GM21367 (cell line): ENCODE data around the gene PFDN2.

Experiments used
- ATAC-seq: cut with Tn5 transposase; IDR thresholded peaks from one replicate; pipeline ENCODE4 v1.9.1; 2021; ENCODE audit not compliant: unreplicated experiment

The PFDN2 gene

DNA sequence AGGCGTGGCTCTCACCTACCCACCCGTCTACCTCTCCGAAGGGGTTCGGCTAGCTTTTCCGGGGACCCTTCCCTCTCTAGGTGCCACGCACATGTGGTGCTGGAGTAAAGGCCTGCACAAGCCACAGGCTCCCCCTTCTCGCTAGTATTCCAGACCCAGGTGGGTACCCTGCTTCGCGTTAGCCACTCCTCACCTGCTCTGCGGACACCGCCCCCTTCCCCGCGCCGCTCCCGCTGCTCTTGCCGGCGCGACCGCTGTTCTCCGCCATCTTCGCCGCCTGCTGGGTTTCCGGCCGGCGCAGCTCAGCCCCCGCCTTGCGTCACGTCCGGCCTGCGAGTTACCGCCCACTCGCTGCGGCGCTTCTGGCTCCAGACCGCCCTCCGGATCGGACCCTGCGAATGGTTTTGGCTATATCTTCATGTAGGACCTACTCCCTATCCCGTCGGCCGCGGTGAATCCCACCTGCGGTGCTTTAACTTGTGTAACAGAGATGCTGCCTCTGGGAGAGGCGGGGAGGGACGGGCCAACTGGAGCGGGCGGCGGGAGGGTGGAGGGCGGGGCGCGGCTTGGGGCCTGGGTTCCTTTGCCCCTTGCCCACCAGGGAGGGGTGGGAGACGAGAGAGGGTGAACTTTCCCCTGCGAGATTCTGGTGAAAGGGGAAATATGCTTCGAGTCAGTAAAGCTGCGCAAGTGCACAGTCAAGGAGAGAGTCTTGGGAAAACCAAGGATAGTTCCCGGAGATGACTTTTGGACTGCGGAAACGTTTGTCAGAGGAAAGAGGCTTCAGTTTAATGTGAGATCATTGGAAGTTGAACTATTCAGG is at the start of gene PFDN2, which contains the start of gene NIT1:
Gene PFDN2, minus strand, starts transcription at position 279 of the 823 bp plus-strand sequence. Its CDS starts 11 bp downstream, at position 268.
Gene NIT1, plus strand, starts transcription at position 347 of the 823 bp plus-strand sequence. Its CDS starts 72 bp downstream, at position 419.
- ATAC-seq = peak; percentile 65

DNA sequence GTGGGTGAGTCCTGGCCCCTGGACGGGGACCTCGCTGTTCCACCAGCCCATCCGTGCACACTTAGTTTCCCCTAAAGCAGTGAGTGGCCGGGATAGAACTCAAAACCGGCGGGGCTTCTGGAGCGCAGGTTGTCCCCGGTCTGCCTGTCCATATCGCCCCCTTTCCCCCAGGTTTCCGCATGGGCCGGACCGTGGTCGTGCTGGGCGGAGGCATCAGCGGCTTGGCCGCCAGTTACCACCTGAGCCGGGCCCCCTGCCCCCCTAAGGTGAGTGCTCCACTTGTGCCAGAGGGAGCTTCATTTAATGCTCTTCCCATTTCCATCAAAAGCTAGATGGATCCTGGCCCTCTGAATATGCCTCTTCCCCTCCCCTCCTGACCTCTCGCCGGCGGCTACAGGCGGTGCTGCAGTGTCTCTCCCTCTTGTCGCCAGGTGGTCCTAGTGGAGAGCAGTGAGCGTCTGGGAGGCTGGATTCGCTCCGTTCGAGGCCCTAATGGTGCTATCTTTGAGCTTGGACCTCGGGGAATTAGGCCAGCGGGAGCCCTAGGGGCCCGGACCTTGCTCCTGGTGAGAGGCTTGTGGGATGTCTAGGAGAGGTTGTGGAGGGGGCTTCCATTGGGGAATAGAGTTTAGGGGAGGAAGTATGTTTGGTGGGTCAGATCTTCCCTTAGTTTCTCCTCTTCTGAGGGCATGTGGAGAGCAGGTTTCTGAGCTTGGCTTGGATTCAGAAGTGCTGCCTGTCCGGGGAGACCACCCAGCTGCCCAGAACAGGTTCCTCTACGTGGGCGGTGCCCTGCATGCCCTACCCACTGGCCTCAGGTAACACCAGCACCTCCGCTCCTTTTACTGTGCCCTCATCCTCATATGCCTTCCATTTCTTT is 49.1 kb upstream of the PFDN2 start:
- no peak for ATAC-seq

- ATAC-seq = peak; percentile 89
Observed at GRCh38 chr1:161165742-161166668, 48.2 kb upstream of the PFDN2 start, which contains the start of gene PPOX. Gene PPOX (plus strand): TSS chr1:161166426. CDS start chr1:161166848, 422 bp downstream.

DNA sequence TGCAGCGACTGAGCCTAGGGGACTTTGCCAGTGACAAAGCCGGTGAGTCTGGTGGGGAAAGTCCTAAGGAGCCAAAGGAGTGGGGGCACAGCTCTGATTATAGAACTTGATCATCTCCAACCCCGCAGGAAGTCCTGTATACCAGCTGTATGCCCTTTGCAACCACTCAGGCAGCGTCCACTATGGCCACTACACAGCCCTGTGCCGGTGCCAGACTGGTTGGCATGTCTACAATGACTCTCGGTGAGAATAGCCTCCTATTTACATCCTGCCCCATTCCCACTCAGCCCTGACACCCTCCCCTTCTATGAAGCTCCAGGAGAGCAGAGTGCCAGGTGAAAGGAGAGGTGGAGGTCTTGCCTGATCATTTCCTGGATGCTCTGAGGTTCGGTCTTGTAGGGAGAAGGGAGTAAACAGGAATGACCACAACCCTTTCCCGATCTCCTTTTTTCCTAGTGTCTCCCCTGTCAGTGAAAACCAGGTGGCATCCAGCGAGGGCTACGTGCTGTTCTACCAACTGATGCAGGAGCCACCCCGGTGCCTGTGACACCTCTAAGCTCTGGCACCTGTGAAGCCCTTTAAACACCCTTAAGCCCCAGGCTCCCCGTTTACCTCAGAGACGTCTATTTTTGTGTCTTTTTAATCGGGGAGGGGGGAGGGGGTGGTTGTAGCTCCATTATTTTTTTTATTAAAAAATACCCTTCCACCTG is 47.2 kb upstream of the PFDN2 start:
- ATAC-seq = no peak

GRCh38 chr1:161163793-161164192 is 46.0 kb upstream of the PFDN2 start:
- no peak for ATAC-seq

DNA sequence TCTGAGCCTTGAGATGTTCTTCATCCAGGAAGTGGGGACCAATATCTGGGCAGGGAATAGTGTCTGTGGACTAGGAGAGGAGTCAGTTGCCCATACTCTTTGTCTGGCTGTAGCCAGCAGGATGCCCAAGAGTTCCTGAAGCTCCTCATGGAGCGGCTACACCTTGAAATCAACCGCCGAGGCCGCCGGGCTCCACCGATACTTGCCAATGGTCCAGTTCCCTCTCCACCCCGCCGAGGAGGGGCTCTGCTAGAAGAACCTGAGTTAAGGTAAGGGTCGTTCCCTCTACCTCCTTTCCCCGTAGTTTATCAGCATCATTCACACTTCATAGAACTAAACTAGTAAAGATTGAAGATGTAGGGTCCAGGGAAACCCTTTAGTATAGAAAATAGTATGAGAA is 45.0 kb upstream of the PFDN2 start:
- ATAC-seq = no peak

- no peak for ATAC-seq
Observed at GRCh38 chr1:161162052-161162451, 44.2 kb upstream of the PFDN2 start.

DNA sequence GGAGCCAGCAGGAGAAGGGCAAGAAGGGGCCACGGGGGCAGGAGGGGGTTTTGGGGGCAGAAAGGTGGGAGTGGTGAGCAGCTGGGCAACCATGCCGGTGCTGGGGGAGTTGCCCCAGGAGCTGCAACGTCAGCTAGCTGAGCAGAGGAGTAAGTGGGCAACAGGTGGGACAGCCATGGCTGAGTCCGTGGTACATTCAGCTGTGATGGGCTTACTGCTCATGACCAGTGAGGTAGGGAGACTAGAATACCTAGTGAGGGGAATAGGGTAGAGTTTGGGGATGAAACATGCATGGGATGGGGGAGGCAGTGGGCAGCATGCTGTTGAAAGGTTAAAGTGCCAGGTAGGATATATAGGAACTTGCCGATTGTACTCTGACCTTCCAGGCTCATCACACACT is 43.8 kb upstream of the PFDN2 start:
- no peak for ATAC-seq

DNA sequence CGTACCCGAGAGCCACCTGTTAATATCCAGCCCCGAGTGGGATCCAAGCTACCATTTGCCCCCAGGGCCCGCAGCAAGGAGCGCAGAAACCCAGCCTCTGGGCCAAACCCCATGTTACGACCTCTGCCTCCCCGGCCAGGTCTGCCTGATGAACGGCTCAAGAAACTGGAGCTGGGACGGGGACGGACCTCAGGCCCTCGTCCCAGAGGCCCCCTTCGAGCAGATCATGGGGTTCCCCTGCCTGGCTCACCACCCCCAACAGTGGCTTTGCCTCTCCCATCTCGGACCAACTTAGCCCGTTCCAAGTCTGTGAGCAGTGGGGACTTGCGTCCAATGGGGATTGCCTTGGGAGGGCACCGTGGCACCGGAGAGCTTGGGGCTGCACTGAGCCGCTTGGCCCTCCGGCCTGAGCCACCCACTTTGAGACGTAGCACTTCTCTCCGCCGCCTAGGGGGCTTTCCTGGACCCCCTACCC is 42.9 kb upstream of the PFDN2 start:
- ATAC-seq = no peak

GRCh38 chr1:161159913-161160243 is 42.0 kb upstream of the PFDN2 start:
- no peak for ATAC-seq

- ATAC-seq = peak; percentile 73
Observed at GRCh38 chr1:161159087-161159912, 41.5 kb upstream of the PFDN2 start, which contains the start of gene USP21. Gene USP21 (plus strand): TSS chr1:161159500. CDS start chr1:161160641, 1,141 bp downstream.

- no peak for ATAC-seq
Observed at GRCh38 chr1:161158316-161159010, 40.6 kb upstream of the PFDN2 start.

DNA sequence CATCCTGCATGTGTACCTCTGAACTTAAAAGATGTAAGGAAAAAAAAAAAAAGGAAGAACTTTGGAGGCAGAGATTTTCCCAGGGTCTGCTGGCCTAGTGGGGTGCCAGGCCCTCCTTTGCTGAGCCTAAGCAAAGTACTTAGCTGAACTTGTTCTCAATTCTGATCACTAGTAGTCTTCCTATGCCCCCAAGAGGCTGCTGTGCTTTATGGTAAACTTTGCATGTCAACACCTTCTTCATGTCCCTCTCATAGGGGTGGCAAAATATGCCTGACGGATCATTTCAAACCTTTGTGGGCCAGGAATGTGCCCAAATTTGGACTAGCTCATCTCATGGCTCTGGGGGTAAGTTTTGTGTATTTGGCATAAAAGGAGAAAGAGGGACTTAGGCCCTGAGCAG is 40.0 kb upstream of the PFDN2 start:
- no peak for ATAC-seq

DNA sequence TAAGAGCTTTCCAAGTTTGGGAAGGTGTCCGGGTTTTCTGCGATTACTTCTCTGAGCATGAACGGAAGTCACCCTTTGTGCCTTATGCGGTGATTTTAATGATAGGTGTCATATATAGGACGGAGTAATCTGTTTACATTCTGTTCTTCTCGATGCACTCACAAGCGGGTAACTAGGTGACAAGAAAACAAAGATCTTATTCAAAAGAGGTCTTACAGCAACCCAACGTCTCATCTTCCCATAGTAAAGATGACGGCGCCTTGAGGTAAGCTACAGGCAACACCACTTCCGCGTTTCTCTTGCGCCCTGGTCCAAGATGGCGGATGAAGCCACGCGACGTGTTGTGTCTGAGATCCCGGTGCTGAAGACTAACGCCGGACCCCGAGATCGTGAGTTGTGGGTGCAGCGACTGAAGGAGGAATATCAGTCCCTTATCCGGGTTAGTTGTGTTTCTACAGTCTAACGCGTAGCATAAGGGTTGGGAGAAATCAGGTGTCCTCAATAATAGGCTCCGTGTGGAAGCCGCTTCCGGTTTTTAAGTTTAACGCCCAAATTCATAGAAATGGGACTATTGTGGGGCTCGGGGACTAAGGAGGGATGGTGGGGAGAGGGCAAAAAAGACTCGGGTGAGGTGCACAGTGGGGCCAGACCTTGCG is 36.0 kb upstream of the PFDN2 start, which contains the start of gene UFC1:
Gene UFC1, plus strand, starts transcription at position 297 of the 656 bp plus-strand sequence. Its CDS starts 20 bp downstream, at position 317.
- ATAC-seq = no peak

DNA sequence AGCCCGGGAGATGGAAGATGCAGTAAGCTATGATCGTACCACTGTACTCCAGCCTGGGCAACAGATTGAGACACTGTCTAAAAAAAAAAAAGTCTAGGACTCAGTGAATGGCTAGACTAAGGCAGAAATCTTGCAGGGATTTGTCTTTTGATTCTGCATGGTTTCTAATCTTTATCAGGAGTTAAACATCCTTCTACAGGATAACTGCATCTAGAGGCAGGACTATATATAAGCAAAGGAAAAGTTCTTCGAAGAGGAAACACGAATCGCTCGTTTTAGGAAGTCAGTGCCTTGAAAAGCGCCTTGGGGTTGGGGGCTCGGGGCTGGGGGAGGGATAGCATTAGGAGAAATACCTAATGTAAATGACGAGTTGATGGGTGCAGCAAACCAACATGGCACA is 35.3 kb upstream of the PFDN2 start:
- ATAC-seq = no peak

GRCh38 chr1:161145832-161146231 is 28.0 kb upstream of the PFDN2 start:
- no peak for ATAC-seq

DNA sequence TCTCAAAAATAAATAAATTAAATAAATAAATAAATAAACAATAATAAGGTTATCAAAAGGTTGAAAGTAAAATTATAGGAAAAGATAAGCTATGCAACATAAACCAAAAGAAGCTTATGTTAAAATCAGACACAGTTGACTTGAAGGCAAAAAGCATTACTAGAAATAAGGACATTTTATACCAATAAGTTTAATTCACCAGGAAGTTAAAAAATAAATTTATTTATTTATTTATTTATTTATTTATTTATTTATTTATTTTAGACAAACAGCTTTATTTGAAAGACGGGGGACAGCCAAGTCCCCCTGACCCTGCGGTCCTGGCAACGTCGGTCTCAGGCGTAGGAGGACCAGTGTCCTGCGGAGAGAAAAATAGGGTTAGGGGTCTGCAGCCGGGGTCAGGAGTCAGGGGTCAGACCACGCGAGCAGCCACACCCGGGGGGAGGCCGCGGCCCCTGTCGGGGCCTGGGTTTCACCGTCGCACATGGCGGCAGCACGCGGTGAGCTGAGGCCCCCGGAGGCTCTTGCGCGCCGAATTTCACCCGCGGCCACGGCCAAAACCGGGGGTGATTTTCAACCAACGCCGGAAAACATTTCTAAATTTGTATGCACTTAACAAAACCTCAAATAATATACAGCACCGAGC is 23.0 kb upstream of the PFDN2 start:
- ATAC-seq = no peak
